ENCODE data around the gene ROBO1.

ROBO1 gene

GRCh38 chr3:78823434-78823833 is 944.4 kb downstream of the ROBO1 start:
- no peak for DNase-seq (ENCODE audit: low read depth, low spot score)
- TF ChIP-seq, protein P1, sequence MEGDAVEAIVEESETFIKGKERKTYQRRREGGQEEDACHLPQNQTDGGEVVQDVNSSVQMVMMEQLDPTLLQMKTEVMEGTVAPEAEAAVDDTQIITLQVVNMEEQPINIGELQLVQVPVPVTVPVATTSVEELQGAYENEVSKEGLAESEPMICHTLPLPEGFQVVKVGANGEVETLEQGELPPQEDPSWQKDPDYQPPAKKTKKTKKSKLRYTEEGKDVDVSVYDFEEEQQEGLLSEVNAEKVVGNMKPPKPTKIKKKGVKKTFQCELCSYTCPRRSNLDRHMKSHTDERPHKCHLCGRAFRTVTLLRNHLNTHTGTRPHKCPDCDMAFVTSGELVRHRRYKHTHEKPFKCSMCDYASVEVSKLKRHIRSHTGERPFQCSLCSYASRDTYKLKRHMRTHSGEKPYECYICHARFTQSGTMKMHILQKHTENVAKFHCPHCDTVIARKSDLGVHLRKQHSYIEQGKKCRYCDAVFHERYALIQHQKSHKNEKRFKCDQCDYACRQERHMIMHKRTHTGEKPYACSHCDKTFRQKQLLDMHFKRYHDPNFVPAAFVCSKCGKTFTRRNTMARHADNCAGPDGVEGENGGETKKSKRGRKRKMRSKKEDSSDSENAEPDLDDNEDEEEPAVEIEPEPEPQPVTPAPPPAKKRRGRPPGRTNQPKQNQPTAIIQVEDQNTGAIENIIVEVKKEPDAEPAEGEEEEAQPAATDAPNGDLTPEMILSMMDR (IDR thresholded peaks at IDR 0.05; ENCODE audit: low read depth, low read length): no peak
- H3K4me3 ChIP-seq (ENCODE audit: low read depth, low read length): no peak overlapping the region
- in situ Hi-C loops (cut with HindIII; ENCODE audit: low sequenced_read_pairs): no loop called here

DNA sequence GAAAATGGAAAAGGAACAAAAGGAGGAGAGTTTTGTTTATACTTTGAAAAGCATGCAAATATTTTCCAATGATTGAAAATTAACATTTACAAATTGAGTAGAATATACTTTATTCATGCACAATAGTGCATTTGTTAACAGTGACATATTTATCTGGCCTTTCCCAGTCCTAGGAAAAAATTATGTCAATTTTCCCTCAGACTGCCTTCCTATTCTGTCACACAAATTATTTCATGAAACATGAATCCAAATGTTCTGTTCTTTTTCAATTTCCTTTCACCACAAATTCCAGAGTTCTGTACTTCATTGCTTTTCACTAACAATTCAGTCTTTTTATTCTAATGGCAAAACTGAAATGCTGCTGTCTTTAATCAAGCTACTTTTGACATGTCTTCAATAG is 945.1 kb downstream of the ROBO1 start:
- DNase-seq (ENCODE audit: low read depth, low spot score): no peak
- TF ChIP-seq, protein P1 (IDR thresholded peaks at IDR 0.05; ENCODE audit: low read depth, low read length): no peak
- in situ Hi-C loops (cut with HindIII; ENCODE audit: low sequenced_read_pairs): no loop called here
- no peak overlapping the region for H3K4me3 ChIP-seq (ENCODE audit: low read depth, low read length)

GRCh38 chr3:78820542-78820941 is 947.3 kb downstream of the ROBO1 start:
- TF ChIP-seq, protein P1 (IDR thresholded peaks at IDR 0.05; ENCODE audit: low read depth, low read length): no peak
- in situ Hi-C loops (cut with HindIII; ENCODE audit: low sequenced_read_pairs): no loop called here
- DNase-seq (ENCODE audit: low read depth, low spot score): no peak
- no peak overlapping the region for H3K4me3 ChIP-seq (ENCODE audit: low read depth, low read length)

DNA sequence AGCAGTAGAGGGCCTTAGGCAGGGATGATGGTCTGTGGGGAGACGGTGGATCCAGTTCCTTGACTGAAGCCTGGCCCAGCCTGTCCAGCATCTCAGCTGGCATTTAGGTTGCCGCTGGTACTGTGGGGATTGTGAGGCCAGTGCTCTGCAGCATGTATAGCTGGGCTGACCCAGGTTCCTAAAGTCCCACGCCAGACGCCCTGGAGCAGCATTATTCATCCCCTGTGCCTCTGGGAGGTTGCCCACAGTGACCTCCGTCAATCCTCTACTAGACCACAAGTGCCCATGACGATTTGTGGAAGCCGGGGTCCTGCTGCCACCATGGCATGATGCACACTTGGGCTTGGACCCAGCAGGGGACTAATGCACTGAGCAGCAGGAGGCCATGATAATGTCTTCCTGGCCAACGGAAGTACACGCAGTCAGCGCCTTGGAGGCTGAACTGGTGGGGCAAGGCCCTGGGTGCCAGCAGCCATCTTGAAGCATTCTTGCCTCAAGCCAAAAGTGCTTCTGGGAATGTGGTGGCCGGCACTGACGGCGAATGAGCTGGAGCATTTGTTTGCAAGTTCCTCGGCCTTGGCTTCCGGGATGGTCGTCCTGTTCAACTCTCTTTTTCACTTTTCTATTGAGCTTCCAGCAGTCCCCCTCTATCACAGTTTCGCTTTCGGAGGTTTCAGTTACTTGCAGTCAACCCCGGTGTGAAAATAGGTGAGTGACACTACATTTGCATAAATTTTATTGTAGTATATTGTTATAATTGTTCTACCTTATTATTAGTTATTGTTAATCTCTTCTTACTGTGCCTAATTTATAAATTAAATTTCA is 949.4 kb downstream of the ROBO1 start:
- TF ChIP-seq, protein P1 (IDR thresholded peaks at IDR 0.05; ENCODE audit: low read depth, low read length): no peak
- in situ Hi-C loops (cut with HindIII; ENCODE audit: low sequenced_read_pairs): no loop called here
- no peak overlapping the region for H3K4me3 ChIP-seq (ENCODE audit: low read depth, low read length)
- no peak for DNase-seq (ENCODE audit: low read depth, low spot score)

DNA sequence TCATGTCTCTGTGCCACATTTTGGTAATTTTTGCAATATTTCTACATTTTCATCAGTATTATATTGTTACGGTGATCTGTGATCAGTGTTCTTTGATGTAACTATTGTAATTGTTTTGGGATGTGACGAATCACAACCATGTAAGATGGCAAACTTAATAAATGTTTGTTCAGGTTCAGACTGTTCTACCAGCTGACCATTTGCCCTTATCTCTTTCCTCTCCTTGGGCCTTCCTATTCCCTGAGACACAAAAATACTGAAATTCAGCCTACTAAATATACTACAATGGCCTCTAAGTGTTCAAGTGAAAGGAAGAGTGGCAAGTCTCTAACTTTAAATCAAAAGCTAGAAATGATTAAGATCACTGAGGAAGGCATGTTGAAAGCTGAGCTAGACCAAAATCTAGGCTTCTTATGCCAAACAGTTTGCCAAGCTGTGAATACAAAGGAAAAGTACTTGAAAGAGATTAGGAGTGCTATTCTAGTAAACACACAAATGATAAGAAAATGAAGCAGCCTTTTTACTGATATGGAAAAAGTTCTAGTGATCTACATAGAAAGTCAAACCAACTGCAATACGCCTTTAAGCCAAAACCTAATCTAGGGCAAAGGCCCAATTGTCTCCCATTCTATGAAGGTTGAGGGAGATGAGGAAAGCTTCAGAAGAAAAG is 952.8 kb downstream of the ROBO1 start:
- in situ Hi-C loops (cut with HindIII; ENCODE audit: low sequenced_read_pairs): no loop called here
- TF ChIP-seq, protein P1 (IDR thresholded peaks at IDR 0.05; ENCODE audit: low read depth, low read length): no peak
- H3K4me3 ChIP-seq (ENCODE audit: low read depth, low read length): no peak overlapping the region
- DNase-seq (ENCODE audit: low read depth, low spot score): no peak

DNA sequence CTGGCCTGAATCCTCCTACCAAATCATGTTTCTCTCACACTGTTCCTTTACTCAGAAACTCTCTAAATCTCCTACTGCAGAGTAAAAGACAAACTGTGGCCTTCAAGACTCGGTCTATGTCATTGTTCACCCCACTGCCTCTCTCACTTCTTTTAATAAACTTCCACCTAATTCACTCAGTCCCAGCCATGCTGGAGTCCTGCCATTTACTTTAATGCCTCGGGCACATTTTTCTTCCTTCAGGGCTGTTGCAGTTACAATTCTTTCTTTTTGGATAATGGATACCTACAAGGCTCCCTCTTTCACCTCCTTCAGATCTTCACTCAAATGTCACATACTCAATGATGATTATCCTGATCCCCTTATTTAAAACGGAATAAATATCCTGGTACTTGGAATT is 955.6 kb downstream of the ROBO1 start:
- no peak overlapping the region for H3K4me3 ChIP-seq (ENCODE audit: low read depth, low read length)
- TF ChIP-seq, protein P1 (IDR thresholded peaks at IDR 0.05; ENCODE audit: low read depth, low read length): no peak
- in situ Hi-C loops (cut with HindIII; ENCODE audit: low sequenced_read_pairs): no loop called here
- no peak for DNase-seq (ENCODE audit: low read depth, low spot score)
